NK-92 (cell line): ENCODE data around the gene PLEKHG5.
"Not testable (repeated sequence)": the region's sequence is repeated elsewhere in the genome, so short reads cannot be mapped to it uniquely, and the experiment has no call there.

Experiments used
- DNase-seq: peaks from one replicate; lab custom pipeline; 2025; ENCODE audit not compliant: unreplicated experiment; lab: John Stamatoyannopoulos, UW

PLEKHG5 gene

GRCh38 chr1:6428453-6428852 is 63.0 kb downstream of the PLEKHG5 start:
- DNase-seq, result not testable (repeated sequence)

GRCh38 chr1:6427441-6428390 is 63.8 kb downstream of the PLEKHG5 start:
- no peak for DNase-seq

GRCh38 chr1:6426972-6427350 is 64.5 kb downstream of the PLEKHG5 start:
- DNase-seq, result no peak

- no peak for DNase-seq
These were observed 65.0 kb downstream of the PLEKHG5 start for GRCh38 chr1:6426277-6426971.

GRCh38 chr1:6425658-6426057 is 65.8 kb downstream of the PLEKHG5 start:
- DNase-seq, result no peak

GRCh38 chr1:6424619-6425593 is 66.6 kb downstream of the PLEKHG5 start, which contains the start of gene ESPN:
TSS of gene ESPN (plus strand) at chr1:6424776. CDS start at chr1:6424956, 180 bp downstream.
- DNase-seq, result no peak

- DNase-seq, result no peak
These were observed 67.4 kb downstream of the PLEKHG5 start for GRCh38 chr1:6424000-6424565.

- no peak for DNase-seq
These were observed 68.0 kb downstream of the PLEKHG5 start for GRCh38 chr1:6423321-6423999.

GRCh38 chr1:6421266-6421665 is 70.2 kb downstream of the PLEKHG5 start:
- no peak for DNase-seq

GRCh38 chr1:6420454-6421042 is 70.9 kb downstream of the PLEKHG5 start:
- DNase-seq, result no peak

GRCh38 chr1:6419804-6420453 is 71.5 kb downstream of the PLEKHG5 start, which contains the start of gene HES2:
TSS of gene HES2 (minus strand) at chr1:6419919. CDS start at chr1:6419820, 99 bp downstream.
- DNase-seq, result no peak

- no peak for DNase-seq
These were observed 72.1 kb downstream of the PLEKHG5 start for GRCh38 chr1:6419397-6419803.

GRCh38 chr1:6418668-6419396 is 72.6 kb downstream of the PLEKHG5 start:
- no peak for DNase-seq

- no peak for DNase-seq
These were observed 73.4 kb downstream of the PLEKHG5 start for GRCh38 chr1:6417961-6418667.
